ENCODE data around the gene HES7. TPM values are rescaled to one million over a fixed set of nuclear protein-coding genes. Genes with fewer than 3 reads are reported as not detected.

The HES7 gene
- polyA plus RNA-seq, 2 of the 4 experiments (the other 2 are of a cell fraction) = 0.56 to 0.72 TPM

DNA sequence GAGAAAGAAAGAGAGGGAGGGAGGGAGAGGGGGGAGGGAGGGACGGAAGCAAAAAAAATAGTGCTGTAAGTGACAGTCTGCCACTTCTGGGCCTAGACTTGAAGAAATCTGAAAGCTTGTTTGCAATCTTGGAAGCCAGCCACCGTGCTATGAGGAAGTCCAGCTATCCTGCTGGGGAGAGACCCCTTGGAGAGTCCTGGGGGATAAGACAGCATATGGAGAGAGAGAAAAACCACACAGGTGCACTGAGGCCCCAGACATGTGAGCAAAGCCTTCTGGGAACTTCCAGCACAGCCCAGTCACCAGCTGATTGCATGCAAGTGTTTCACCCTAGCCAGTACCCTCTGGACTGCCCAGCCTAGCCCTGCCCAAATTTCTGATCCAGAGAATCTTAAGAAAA lies 23.8 kb downstream of the HES7 start:
- Histone ChIP-seq H3K9me3 (no peaks in the 10 kb centered on the region), H3K27ac (no peak overlapping the region), H3K4me3 (no peak overlapping the region), H3K4me2 (no peak overlapping the region), H3K4me1 (0 out of 3 replicates have a peak, but pooled peaks cover 5% of the 10 kb centered on the region)
- ChIA-PET POLR2A (interaction anchor here (1.0 kb wide), 1 partner anchor 8 kb away, joined by 6 read pairs; no protein-coding TSS in a partner anchor), CTCF (interaction anchor here (0.5 to 24.1 kb wide), 8 partner anchors 11 to 117 kb away, joined by 3 to 1490 read pairs (median 44); partner anchors contain the start of genes ALOX12B and ALOXE3)
- WGBS (ENCODE audit: missing lambda C conversion rate) = 55% methylated on average over 2 of the region's 2 CpGs
- DNase-seq (ENCODE audit: low read depth in 1 of 2, low spot score in 1 of 2) = no peak
- FAIRE-seq = no peak
- no peak for ATAC-seq
- TF ChIP-seq RARB (CRISPR knock-in tag; IDR thresholded peaks at IDR 0.05) = no peak
- no peak for TF ChIP-seq HOXB13 (CRISPR knock-in tag; IDR thresholded peaks at IDR 0.05; ENCODE audit: low read depth)
- TF ChIP-seq EHMT2 (IDR thresholded peaks at IDR 0.05; ENCODE audit: low read depth) = no peak
- no peak for TF ChIP-seq HES2 (IDR thresholded peaks at IDR 0.05)
- TF ChIP-seq ZC3H11A (IDR thresholded peaks at IDR 0.05) = no peak
- no peak for TF ChIP-seq E2F6 (IDR thresholded peaks at IDR 0.05; ENCODE audit: borderline replicate concordance, low read depth)
- no peak for TF ChIP-seq CBX2 (IDR thresholded peaks at IDR 0.05; ENCODE audit: borderline replicate concordance, low read depth)
- TF ChIP-seq JUNB (IDR thresholded peaks at IDR 0.05) = no peak
- no peak for TF ChIP-seq NPAS2 (CRISPR knock-in tag; IDR thresholded peaks at IDR 0.05; ENCODE audit: borderline replicate concordance)
- TF ChIP-seq KDM5A (IDR thresholded peaks at IDR 0.05) = no peak
- TF ChIP-seq FOSB (CRISPR knock-in tag; IDR thresholded peaks at IDR 0.05) = no peak
- TF ChIP-seq, protein P1, sequence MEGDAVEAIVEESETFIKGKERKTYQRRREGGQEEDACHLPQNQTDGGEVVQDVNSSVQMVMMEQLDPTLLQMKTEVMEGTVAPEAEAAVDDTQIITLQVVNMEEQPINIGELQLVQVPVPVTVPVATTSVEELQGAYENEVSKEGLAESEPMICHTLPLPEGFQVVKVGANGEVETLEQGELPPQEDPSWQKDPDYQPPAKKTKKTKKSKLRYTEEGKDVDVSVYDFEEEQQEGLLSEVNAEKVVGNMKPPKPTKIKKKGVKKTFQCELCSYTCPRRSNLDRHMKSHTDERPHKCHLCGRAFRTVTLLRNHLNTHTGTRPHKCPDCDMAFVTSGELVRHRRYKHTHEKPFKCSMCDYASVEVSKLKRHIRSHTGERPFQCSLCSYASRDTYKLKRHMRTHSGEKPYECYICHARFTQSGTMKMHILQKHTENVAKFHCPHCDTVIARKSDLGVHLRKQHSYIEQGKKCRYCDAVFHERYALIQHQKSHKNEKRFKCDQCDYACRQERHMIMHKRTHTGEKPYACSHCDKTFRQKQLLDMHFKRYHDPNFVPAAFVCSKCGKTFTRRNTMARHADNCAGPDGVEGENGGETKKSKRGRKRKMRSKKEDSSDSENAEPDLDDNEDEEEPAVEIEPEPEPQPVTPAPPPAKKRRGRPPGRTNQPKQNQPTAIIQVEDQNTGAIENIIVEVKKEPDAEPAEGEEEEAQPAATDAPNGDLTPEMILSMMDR (IDR thresholded peaks at IDR 0.05) = no peak
- no peak for TF ChIP-seq TP53 (CRISPR knock-in tag; IDR thresholded peaks at IDR 0.05)
- TF ChIP-seq SREBF2 (IDR thresholded peaks at IDR 0.05) = no peak
- TF ChIP-seq, protein P2, sequence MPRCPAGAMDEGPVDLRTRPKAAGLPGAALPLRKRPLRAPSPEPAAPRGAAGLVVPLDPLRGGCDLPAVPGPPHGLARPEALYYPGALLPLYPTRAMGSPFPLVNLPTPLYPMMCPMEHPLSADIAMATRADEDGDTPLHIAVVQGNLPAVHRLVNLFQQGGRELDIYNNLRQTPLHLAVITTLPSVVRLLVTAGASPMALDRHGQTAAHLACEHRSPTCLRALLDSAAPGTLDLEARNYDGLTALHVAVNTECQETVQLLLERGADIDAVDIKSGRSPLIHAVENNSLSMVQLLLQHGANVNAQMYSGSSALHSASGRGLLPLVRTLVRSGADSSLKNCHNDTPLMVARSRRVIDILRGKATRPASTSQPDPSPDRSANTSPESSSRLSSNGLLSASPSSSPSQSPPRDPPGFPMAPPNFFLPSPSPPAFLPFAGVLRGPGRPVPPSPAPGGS (IDR thresholded peaks at IDR 0.05) = no peak
- no peak for TF ChIP-seq EHF (CRISPR knock-in tag; IDR thresholded peaks at IDR 0.05)
- TF ChIP-seq, protein P3, sequence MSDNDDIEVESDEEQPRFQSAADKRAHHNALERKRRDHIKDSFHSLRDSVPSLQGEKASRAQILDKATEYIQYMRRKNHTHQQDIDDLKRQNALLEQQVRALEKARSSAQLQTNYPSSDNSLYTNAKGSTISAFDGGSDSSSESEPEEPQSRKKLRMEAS (IDR thresholded peaks at IDR 0.05) = no peak
- no peak for TF ChIP-seq MAFK (IDR thresholded peaks at IDR 0.05; ENCODE audit: partially characterized antibody)

DNA sequence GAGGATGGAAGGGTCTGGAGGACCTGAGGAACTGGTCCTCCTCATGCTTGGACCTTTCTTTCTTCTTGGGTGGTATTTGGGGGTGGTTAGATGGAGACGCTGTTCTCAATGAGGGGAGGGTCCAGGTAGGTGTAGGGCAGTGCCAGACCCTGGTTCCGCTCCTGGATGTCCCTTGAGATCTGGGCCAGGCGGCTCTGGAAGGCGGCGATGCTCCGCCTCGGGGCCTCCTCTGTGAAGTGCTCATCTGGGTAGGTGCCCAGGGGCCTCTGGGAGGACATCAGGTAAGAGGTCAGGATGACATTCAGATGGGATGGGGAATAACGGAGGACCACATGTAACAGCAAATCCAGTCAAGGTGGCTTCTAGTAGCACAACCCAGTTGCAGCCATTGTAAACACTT lies 27.4 kb downstream of the HES7 start:
- ChIA-PET CTCF (interaction anchor here (0.8 to 1.4 kb wide), 13 partner anchors 8 to 37 kb away, joined by 3 to 11 read pairs (median 4); partner anchors contain the start of genes ALOX12B and ALOXE3), POLR2A (no interaction called here)
- Histone ChIP-seq H3K4me1 (no peaks in the 10 kb centered on the region), H3K9me3 (no peaks in the 10 kb centered on the region), H3K4me3 (no peak overlapping the region), H3K4me2 (no peak overlapping the region), H3K27ac (no peak overlapping the region)
- no peak for FAIRE-seq
- TF ChIP-seq ZSCAN20 (CRISPR knock-in tag; IDR thresholded peaks at IDR 0.05) (no peak), RAD21 (conservative IDR thresholded peaks at IDR 0.05 in 1 of 2, IDR thresholded peaks at IDR 0.05 in 1 of 2) (no peak), PBX3 (IDR thresholded peaks at IDR 0.05) (no peak), CHD4 (IDR thresholded peaks at IDR 0.05; ENCODE audit: borderline replicate concordance) (no peak)
- no peak for DNase-seq (ENCODE audit: low read depth in 1 of 2, low spot score in 1 of 2)
- no peak for ATAC-seq
- WGBS (ENCODE audit: missing lambda C conversion rate) = 70% methylated on average over 8 of the region's 8 CpGs

Measured in A549 (cell line).